ENCODE data around the gene PARD3. TPM values are rescaled to one million over a fixed set of nuclear protein-coding genes. Genes with fewer than 3 reads are reported as not detected.
"Not testable (repeated sequence)": the region's sequence is repeated elsewhere in the genome, so short reads cannot be mapped to it uniquely, and the experiment has no call there.

The PARD3 gene
- total RNA-seq, 1 donor from 2014 or later = 97.8 TPM

DNA sequence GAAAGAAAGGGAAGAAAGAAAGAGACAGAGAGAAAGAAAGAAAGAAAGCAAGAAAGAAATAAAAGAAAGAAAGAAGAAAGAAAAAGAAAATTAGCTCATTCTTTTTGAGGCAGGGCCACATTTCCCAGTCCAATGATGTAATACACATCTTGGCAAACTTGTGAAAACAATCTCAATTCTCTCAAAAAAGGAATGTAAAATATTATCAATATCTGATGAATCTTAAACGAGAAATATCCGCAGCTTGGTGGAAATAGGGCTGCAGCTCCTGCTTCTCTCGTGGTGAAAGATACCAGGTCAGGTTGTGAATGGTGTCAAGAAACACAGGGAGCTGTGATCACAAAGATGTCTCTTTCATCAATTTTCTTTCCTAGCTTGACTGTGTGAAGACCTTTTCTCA is 741.0 kb downstream of the PARD3 start:
- DNase-seq (ENCODE audit: low read depth) = no peak
- TF ChIP-seq, protein P1, sequence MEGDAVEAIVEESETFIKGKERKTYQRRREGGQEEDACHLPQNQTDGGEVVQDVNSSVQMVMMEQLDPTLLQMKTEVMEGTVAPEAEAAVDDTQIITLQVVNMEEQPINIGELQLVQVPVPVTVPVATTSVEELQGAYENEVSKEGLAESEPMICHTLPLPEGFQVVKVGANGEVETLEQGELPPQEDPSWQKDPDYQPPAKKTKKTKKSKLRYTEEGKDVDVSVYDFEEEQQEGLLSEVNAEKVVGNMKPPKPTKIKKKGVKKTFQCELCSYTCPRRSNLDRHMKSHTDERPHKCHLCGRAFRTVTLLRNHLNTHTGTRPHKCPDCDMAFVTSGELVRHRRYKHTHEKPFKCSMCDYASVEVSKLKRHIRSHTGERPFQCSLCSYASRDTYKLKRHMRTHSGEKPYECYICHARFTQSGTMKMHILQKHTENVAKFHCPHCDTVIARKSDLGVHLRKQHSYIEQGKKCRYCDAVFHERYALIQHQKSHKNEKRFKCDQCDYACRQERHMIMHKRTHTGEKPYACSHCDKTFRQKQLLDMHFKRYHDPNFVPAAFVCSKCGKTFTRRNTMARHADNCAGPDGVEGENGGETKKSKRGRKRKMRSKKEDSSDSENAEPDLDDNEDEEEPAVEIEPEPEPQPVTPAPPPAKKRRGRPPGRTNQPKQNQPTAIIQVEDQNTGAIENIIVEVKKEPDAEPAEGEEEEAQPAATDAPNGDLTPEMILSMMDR (conservative IDR thresholded peaks at IDR 0.05; ENCODE audit: low read depth, low read length) = no peak
- no peak overlapping the region for H3K4me3 ChIP-seq (ENCODE audit: low read depth, low read length)

DNA sequence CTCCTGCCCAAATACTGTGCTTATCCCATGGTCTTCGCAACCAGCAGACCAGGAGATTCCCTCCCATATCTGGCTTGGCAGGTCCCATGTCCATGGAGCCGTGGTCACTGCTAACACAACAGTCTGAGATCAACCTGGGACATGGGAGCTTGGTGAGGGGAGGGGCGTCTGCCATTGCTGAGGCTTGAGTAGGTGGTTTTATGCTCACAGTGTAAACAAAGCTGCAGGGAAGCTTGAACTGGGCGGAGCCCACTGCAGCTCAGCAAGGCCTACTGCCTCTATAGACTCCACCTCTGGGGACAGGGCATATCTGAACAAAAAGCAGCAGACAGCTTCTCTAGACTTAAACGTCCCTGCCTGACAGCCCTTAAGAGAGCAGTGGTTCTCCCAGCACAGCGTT is 747.4 kb downstream of the PARD3 start:
- not testable (repeated sequence) for DNase-seq (ENCODE audit: low read depth); H3K4me3 ChIP-seq (ENCODE audit: low read depth, low read length)

DNA sequence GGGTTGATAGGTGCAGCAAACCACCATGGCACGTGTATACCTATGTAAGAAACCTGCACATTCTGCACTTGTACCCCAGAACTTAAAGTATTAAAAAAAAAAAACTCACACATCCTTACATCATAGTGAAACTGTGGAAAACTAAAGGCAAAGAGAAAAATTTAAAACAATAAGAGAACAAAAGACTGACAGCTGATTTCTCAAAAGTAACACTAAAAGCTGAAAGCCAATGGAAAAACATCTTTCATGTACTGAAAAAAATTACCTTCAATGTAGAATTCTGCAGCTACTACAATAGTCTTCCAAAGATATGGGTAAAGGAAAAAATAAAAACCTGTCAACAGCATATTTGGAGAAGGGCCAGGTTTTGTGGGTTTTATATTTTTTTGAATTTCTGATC is 751.5 kb downstream of the PARD3 start:
- no peak overlapping the region for H3K4me3 ChIP-seq (ENCODE audit: low read depth, low read length)
- TF ChIP-seq, protein P1 (conservative IDR thresholded peaks at IDR 0.05; ENCODE audit: low read depth, low read length) = no peak

DNA sequence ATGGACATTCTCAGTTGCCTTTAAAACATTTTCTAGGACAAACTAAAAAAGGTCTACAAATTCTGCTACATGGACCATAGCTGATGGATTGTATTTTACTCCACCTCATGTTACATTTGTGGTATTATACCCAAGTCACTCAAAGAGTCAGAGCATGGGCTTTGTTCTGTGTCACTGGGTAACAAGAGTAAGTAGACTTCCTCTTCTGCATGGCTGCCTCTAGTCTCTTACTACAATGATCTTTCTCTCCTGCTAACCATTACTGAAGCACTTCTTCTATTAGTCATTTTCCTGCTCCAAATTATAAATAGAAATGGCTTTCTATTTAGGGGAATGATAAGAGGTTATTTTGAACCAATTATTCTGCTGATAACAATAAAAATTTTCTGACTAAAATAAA is 753.3 kb downstream of the PARD3 start:
- TF ChIP-seq, protein P1 (conservative IDR thresholded peaks at IDR 0.05; ENCODE audit: low read depth, low read length) = no peak
- peak; percentile 40 for DNase-seq (ENCODE audit: low read depth)
- H3K4me3 ChIP-seq (ENCODE audit: low read depth, low read length) = no peak overlapping the region

More for the DNA sequence above, 751.5 kb downstream of the PARD3 start:
- no peak for DNase-seq (ENCODE audit: low read depth)
